NCI-H1417 treated with DMSO at 0.1 percent for 48 hours (cell line): ENCODE data around the gene WBP11.

Source experiments
- DNase-seq: peaks from one replicate; lab custom pipeline; 2025; lab: John Stamatoyannopoulos, UW

WBP11 gene

GRCh38 chr12:14803011-14803829, at the start of gene WBP11, which contains the start of gene C12orf60:
Gene WBP11 (minus strand): TSS chr12:14803478. CDS start chr12:14801383, 2,095 bp downstream.
Gene C12orf60 (plus strand): TSS chr12:14803670. CDS start chr12:14822936, 19,266 bp downstream.
- DNase-seq, result peak; percentile 99

- DNase-seq, result no peak
These were observed 49.6 kb upstream of the WBP11 start for GRCh38 chr12:14852880-14853279.

GRCh38 chr12:14850929-14851663, 47.8 kb upstream of the WBP11 start:
- DNase-seq, result no peak

GRCh38 chr12:14849661-14850060, 46.4 kb upstream of the WBP11 start:
- DNase-seq, result no peak

- no peak for DNase-seq
These were observed 43.8 kb upstream of the WBP11 start for GRCh38 chr12:14846876-14847580.

GRCh38 chr12:14846042-14846587, 42.8 kb upstream of the WBP11 start:
- no peak for DNase-seq

- no peak for DNase-seq
These were observed 42.1 kb upstream of the WBP11 start for GRCh38 chr12:14845350-14845750.

GRCh38 chr12:14844401-14844800, 41.1 kb upstream of the WBP11 start:
- DNase-seq, result no peak

- DNase-seq, result no peak
These were observed 40.2 kb upstream of the WBP11 start, which contains the start of gene ART4 for GRCh38 chr12:14843425-14843887. Gene ART4 (minus strand): TSS chr12:14843526. CDS start chr12:14843113, 413 bp downstream.

- no peak for DNase-seq
These were observed 39.0 kb upstream of the WBP11 start for GRCh38 chr12:14842315-14842714.

GRCh38 chr12:14841761-14842160, 38.5 kb upstream of the WBP11 start:
- DNase-seq, result no peak

- DNase-seq, result no peak
These were observed 37.3 kb upstream of the WBP11 start for GRCh38 chr12:14840616-14841015.

- DNase-seq, result no peak
These were observed 36.0 kb upstream of the WBP11 start for GRCh38 chr12:14839262-14839661.

GRCh38 chr12:14836336-14837210, 33.3 kb upstream of the WBP11 start:
- DNase-seq, result no peak

GRCh38 chr12:14834509-14834908, 31.2 kb upstream of the WBP11 start:
- no peak for DNase-seq

- DNase-seq, result no peak
These were observed 30.7 kb upstream of the WBP11 start for GRCh38 chr12:14833952-14834351.

GRCh38 chr12:14833336-14833735, 30.1 kb upstream of the WBP11 start:
- DNase-seq, result no peak

GRCh38 chr12:14828892-14829291, 25.6 kb upstream of the WBP11 start:
- no peak for DNase-seq

GRCh38 chr12:14827043-14827442, 23.8 kb upstream of the WBP11 start:
- no peak for DNase-seq

GRCh38 chr12:14826491-14826890, 23.2 kb upstream of the WBP11 start:
- no peak for DNase-seq

GRCh38 chr12:14825256-14825655, 22.0 kb upstream of the WBP11 start:
- no peak for DNase-seq
